Urinary bladder (tissue), 4 donors: ENCODE measurements around the gene ADAMTS17. TPM values are rescaled to one million over a fixed set of nuclear protein-coding genes. Genes with fewer than 3 reads are reported as not detected.
"Not testable (repeated sequence)": the region's sequence is repeated elsewhere in the genome, so short reads cannot be mapped to it uniquely, and the experiment has no call there.

ENCODE experiments used
- DNase-seq: peaks from one replicate; pipeline ENCODE4 v3.0.0-alpha.2; 2015; ENCODE audit errors: extremely low spot score
- H3K27ac ChIP-seq: one replicate; pipeline ENCODE4 v1.5.1; 2013; ENCODE audit warnings: low read depth, mild to moderate bottlenecking, moderate library complexity
- H3K36me3 ChIP-seq: one replicate; pipeline ENCODE4 v1.6.1; 2013; ENCODE audit warnings: mild to moderate bottlenecking, moderate library complexity; ENCODE audit not compliant: insufficient read depth
- H3K4me1 ChIP-seq: one replicate; pipeline ENCODE4 v1.6.1; 2013; ENCODE audit warnings: mild to moderate bottlenecking, moderate library complexity; ENCODE audit not compliant: insufficient read depth
- H3K4me3 ChIP-seq: one replicate; pipeline ENCODE4 v1.5.1; 2013; ENCODE audit warnings: low read depth, low read length
- WGBS: extraction: QIAGEN DNeasy Blood & Tissue Kit; methylation state at CpG from one replicate; pipeline ENCODE4 v1.1.7; 2013; 5-methylcytosine and 5-hydroxymethylcytosine counted together
- polyA plus RNA-seq: library from polyadenylated mRNA; stranded (reverse); fragments of 200-250 nt; gene quantifications from one replicate; pipeline ENCODE4 v1.2.3, GENCODE V29; 2013
- total RNA-seq: library from RNA; depleted of rRNA; stranded (reverse); fragments of >200 nt; gene quantifications from one replicate; pipeline ENCODE4 v1.2.3, GENCODE V29; 2014
- donor health status: healthy with polysubstance abuse.
- donor health status: healthy.

Gene ADAMTS17
- total and polyA plus RNA-seq, 2 donors: 2.8 to 10.7 TPM

GRCh38 chr15:100093211-100094126 lies 248.3 kb downstream of the ADAMTS17 start:
- H3K27ac ChIP-seq: no peak overlapping the region
- H3K4me3 ChIP-seq: no peak overlapping the region
- DNase-seq: no peak
- no peaks in the 10 kb centered on the region for H3K4me1 ChIP-seq
- no peaks in the 10 kb centered on the region for H3K36me3 ChIP-seq
- 73% methylated on average over 13 of the region's 13 CpGs for WGBS

GRCh38 chr15:100092034-100092433 lies 249.7 kb downstream of the ADAMTS17 start:
- H3K4me1 ChIP-seq: no peaks in the 10 kb centered on the region
- H3K4me3 ChIP-seq: no peak overlapping the region
- no peak overlapping the region for H3K27ac ChIP-seq
- no peaks in the 10 kb centered on the region for H3K36me3 ChIP-seq
- WGBS: 68% methylated on average over 9 of the region's 9 CpGs
- no peak for DNase-seq

DNA sequence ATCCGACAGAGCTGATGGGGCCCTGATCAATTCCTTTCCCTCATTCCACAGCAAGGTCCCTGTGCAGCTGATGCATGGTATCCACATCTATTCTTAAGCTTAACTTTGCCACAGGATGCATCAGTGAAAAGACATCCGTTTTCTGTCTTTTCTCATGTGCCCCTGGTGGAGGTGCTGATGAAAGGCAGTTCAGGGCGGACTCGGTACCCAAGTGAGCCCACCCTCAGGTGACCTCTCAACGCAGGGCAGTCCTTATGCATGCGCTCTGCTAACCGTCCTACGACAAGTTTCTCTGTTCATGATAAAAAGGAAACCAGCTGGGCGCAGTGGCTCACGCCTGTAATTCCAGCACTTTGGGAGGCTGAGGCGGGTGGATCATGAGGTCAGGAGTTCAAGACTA lies 251.4 kb downstream of the ADAMTS17 start:
- H3K4me3 ChIP-seq: no peak overlapping the region
- H3K27ac ChIP-seq: no peak overlapping the region
- no peaks in the 10 kb centered on the region for H3K36me3 ChIP-seq
- no peaks in the 10 kb centered on the region for H3K4me1 ChIP-seq
- no peak for DNase-seq
- WGBS: 84% methylated on average over 11 of the region's 11 CpGs

- H3K4me3 ChIP-seq, H3K27ac ChIP-seq, DNase-seq, H3K36me3 ChIP-seq, H3K4me1 ChIP-seq: not testable (repeated sequence)
- 85% methylated on average over 17 of the region's 17 CpGs for WGBS
These were observed 257.5 kb downstream of the ADAMTS17 start for GRCh38 chr15:100084042-100084821.

DNA sequence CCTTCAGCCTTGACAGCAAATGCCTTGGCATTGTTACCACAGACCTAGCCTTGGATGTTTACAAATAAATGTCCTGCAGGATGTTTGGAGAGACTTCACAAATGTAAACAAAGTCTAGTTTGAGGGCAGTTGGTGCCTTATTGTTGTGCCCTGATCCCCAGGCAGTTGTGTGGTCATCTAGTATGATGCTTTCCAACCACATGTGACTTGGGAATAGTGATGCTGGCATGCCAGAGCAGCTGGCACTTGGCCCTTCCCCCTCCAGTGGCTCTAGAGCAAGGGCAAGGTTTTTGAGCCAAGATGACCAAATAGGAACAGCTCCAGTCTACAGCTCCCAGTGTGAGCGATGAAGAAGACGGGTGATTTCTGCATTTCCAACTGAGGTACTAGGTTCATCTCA lies 258.2 kb downstream of the ADAMTS17 start:
- Histone ChIP-seq H3K27ac (no peak overlapping the region), H3K4me1 (no peaks in the 10 kb centered on the region), H3K36me3 (no peaks in the 10 kb centered on the region), H3K4me3 (no peak overlapping the region)
- 92% methylated on average over 2 of the region's 2 CpGs for WGBS
- DNase-seq: no peak

DNA sequence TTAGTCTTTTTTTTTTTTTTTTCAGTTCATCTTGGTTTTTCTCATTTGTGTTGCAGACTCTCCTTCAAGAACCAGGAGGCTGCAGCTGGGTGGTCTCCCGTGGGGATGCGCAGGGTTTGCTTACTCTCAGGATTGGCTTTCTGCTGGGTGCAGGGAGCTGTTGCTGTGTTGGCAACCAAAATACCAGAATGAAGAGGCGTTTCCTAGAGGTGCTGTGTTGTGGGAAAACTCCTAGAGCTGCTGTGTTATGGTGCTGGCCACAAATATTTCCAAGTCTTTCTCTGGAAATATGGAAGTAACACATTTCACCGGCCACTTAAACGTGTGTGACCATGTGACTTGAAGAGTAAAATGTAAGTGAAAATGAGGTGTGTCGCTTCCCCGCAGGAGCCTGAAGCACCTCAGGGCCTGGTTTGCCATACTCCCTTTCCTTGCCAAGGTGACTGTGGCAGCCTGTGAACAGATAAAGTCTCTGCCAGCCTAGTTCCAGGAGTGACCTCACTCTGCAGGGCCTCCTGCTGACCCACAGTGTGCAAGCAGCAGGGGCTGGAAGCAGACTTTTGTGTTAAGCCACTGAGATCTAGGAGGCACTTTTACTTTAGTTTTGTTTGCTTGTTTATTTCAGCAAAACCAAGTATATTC lies 258.9 kb downstream of the ADAMTS17 start:
- WGBS: 90% methylated on average over 7 of the region's 7 CpGs
- no peaks in the 10 kb centered on the region for H3K4me1 ChIP-seq
- no peak overlapping the region for H3K27ac ChIP-seq
- no peaks in the 10 kb centered on the region for H3K36me3 ChIP-seq
- DNase-seq: no peak
- H3K4me3 ChIP-seq: no peak overlapping the region

DNA sequence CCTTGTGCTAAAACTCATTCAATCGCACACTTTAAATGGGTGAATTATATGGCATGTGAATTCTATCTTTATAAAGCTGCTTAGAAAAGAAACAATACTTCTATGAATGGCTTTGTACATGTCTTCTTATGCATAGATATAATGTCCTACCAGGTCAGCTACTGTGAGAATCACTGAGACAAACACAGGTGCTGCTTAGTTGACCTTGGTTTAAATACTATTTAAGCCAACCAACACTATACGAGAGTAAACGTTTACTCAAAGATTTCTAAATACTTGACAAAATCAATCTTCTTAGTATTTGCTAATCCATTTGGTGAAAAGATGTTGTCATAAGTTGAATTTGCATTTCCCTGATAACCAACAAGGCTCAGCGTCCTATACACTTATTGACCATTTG lies 260.3 kb downstream of the ADAMTS17 start:
- Histone ChIP-seq H3K36me3 (no peaks in the 10 kb centered on the region), H3K27ac (no peak overlapping the region), H3K4me3 (no peak overlapping the region), H3K4me1 (no peaks in the 10 kb centered on the region)
- 88% methylated on average over 4 of the region's 4 CpGs for WGBS
- DNase-seq: no peak

DNA sequence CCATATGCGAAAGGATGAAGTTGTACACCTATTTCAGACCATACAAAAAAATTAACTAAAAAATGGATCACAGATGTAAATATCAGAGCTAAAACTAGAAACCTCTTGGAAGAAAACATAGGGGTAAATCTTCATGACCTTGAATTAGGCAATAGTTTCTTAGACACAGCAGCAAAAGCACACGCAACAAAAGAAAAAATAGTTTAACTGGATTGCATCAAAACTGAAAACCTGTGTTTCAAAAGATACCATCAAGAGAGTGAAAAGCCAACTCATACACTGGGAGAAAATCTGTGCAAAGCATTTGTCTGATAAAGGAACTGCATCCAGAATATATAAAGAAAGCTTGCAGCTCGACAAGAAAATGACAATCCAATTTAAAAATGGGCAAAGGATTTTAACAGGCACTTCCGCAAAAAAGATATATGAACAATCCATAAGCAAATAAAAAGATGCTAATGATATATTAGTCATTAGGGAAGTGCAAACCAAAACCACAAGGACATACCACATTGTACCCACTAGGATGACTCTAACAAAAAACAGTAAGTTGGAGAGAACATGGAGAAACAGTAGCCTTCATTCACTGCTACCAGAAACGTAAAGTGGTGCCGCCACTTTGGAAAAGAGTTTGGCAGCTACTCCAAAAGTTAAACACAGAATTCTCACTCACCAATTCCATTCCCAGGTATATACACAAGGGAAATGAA lies 263.1 kb downstream of the ADAMTS17 start:
- no peak overlapping the region for H3K4me3 ChIP-seq
- no peaks in the 10 kb centered on the region for H3K4me1 ChIP-seq
- no peaks in the 10 kb centered on the region for H3K36me3 ChIP-seq
- WGBS: 65% methylated on average over 6 of the region's 6 CpGs
- no peak for DNase-seq
- H3K27ac ChIP-seq: no peak overlapping the region

DNA sequence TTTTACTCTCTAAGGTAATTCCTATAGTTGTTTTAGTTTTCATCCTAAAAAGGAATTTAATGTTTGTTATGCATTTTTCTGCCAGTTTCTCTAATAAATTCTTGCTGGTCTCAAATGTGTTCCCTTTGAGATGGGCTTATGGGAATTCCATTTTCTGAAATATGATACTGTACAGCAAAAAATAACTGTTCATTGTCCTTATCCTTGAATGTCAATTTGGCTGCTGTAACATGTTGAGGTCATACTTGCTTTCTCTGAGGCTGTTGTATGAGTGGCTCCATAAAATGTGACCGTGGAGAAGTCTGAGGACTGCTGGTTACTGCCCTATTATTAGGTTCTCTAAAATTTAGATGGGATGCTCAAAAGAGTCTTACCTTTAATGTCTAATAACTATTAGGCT lies 266.5 kb downstream of the ADAMTS17 start:
- WGBS: 57% methylated on average over 1 of the region's 1 CpG
- DNase-seq: no peak
- H3K27ac ChIP-seq: no peak overlapping the region

GRCh38 chr15:100073982-100074381 lies 267.8 kb downstream of the ADAMTS17 start:
- DNase-seq: no peak
- Histone ChIP-seq H3K36me3 (no peaks in the 10 kb centered on the region), H3K4me3 (no peak overlapping the region), H3K27ac (no peak overlapping the region), H3K4me1 (no peaks in the 10 kb centered on the region)
- 91% methylated on average over 5 of the region's 5 CpGs for WGBS

More for the DNA sequence above, 266.5 kb downstream of the ADAMTS17 start:
- Histone ChIP-seq H3K4me3 (no peak overlapping the region), H3K4me1 (no peaks in the 10 kb centered on the region), H3K36me3 (no peaks in the 10 kb centered on the region)

DNA sequence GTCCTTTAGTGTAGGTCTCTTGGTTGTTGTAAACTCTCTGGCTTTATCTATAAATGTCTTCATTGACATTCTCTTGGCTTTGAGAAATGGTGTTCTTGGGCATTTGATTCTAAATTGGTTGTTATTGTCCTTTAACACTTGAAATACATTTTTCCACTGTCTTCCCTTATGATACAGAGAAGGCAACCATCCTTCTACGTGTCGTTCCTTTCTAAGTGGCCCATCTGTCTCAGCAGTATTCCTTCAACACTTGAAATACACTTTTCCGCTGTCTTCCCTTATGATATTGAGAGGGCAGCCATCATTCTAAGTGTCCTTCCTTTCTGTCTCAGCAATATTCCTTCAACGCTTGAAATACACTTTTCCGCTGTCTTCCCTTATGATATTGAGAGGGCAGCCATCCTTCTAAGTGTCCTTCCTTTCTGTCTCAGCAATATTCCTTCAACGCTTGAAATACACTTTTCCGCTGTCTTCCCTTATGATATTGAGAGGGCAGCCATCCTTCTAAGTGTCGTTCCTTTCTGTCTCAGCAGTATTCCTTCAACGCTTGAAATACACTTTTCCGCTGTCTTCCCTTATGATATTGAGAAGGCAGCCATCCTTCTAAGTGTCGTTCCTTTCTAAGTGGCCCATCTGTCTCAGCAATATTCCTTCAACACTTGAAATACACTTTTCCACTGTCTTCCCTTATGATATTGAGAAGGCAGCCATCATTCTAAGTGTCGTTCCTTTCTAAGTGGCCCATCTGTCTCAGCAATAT lies 275.1 kb downstream of the ADAMTS17 start:
- H3K36me3 ChIP-seq, H3K27ac ChIP-seq, H3K4me1 ChIP-seq, H3K4me3 ChIP-seq, DNase-seq: not testable (repeated sequence)
- 78% methylated on average over 10 of the region's 12 CpGs for WGBS

DNA sequence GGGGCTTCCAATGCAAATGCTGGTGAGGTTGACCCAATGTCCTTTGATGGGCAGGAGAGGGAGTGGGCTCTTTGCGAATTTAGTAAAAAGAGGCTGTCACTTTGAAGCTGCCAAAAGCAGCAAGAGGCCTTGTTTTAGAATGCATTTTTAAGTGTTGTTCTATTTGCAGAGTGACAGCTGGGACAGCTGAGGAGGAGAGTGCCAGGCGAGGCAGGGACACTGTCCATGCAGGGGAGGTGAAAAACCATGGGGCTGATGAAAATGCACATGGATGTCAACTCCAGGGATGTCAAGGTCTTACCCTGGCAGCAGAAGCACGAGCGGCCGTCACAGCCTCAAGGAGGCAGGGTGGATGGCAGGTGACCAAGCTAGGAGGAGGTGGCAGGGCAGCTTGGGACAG lies 279.8 kb downstream of the ADAMTS17 start:
- no peak for DNase-seq
- Histone ChIP-seq H3K4me1 (peaks cover 2% of the 10 kb centered on the region), H3K36me3 (no peaks in the 10 kb centered on the region), H3K4me3 (no peak overlapping the region), H3K27ac (no peak overlapping the region)
- 86% methylated on average over 5 of the region's 5 CpGs for WGBS
